GM12878 (cell line): ENCODE measurements around the gene KCNK7. TPM values are rescaled to one million over a fixed set of nuclear protein-coding genes. Genes with fewer than 3 reads are reported as not detected.
A peak's percentile ranks its signal among the peaks of the same experiment; 100 is the strongest.

Experiments
- ATAC-seq: fragments of 200-7000 bp; cut with Tn5 transposase; 3 replicates; pipeline ENCODE4 v1.9.1; 2020; ENCODE audit warnings: mild to moderate bottlenecking, moderate library complexity
- BruUV-seq: library from RNA; stranded (reverse); fragments of 400-500 nt; replicated peaks from 2 replicates; lab custom pipeline; 2021; lab: Mats Ljungman, UMichigan
- CTCF ChIA-PET: fragments of 300-600 bp; sonication (Branson Sonifier 250); formaldehyde crosslinking; extraction: SDS; loops from one replicate; lab custom pipeline; 2021; ENCODE audit warnings: inconsistent platforms; lab: Yijun Ruan, JAX
- POLR2A ChIA-PET: fragments of 350-600 bp; formaldehyde crosslinking; extraction: SDS; loops from one replicate; lab custom pipeline; 2021; ENCODE audit warnings: inconsistent platforms; lab: Charles Lee
- RAD21 ChIA-PET: fragments of 300-600 bp; sonication (Branson Sonifier 250); formaldehyde crosslinking; loops from one replicate; lab custom pipeline; 2023; ENCODE audit warnings: antibody characterized with exemption; ENCODE audit not compliant: unreplicated experiment; lab: Charles Lee
- SMC1A ChIA-PET: fragments of 300-600 bp; sonication (Branson Sonifier 250); formaldehyde crosslinking; loops from one replicate; lab custom pipeline; 2023; ENCODE audit not compliant: unreplicated experiment, uncharacterized antibody; lab: Charles Lee
- DNase-seq: peaks from one replicate; pipeline ENCODE4 v3.0.0-alpha.2; 2011; ENCODE audit warnings: low read depth, low spot score
- FAIRE-seq: peaks from 3 replicates; lab custom pipeline; 2011; peaks lifted over from hg19 to GRCh38; lab: Jason Lieb, UNC
- H2AFZ ChIP-seq: 2 replicates; pipeline ENCODE4 v1.6.0; 2011; ENCODE audit warnings: low read depth, low read length, control low read depth; ENCODE audit not compliant: control insufficient read depth
- H3K27ac ChIP-seq: 2 replicates; pipeline ENCODE4 v1.5.1; 2011; ENCODE audit warnings: control low read depth; ENCODE audit not compliant: control insufficient read depth, insufficient read depth
- H3K27me3 ChIP-seq, 2 experiments: replicated peaks in 1 of 2; 2 replicates each; pipeline versions ENCODE4 v1.6.0 to v1.6.1; 2011; ENCODE audit warnings: low read length in 1 of 2; ENCODE audit not compliant: control insufficient read depth in 2 of 2, insufficient read depth in 2 of 2
- H3K36me3 ChIP-seq, 2 experiments: 2 replicates each; pipeline ENCODE4 v1.5.1; 2011; ENCODE audit warnings: low read length in 1 of 2; ENCODE audit not compliant: control insufficient read depth in 2 of 2, insufficient read depth in 2 of 2
- H3K4me1 ChIP-seq: 2 replicates; pipeline ENCODE4 v1.6.1; 2011; ENCODE audit warnings: mild to moderate bottlenecking, low read length, moderate library complexity, mixed read lengths; ENCODE audit not compliant: control insufficient read depth, insufficient read depth
- H3K4me2 ChIP-seq: 2 replicates; pipeline ENCODE4 v1.6.0; 2011; ENCODE audit warnings: control low read depth; ENCODE audit not compliant: control insufficient read depth, insufficient read depth
- H3K4me3 ChIP-seq: fragments of 200-600 bp; sonication (generic); 2 replicates; pipeline ENCODE4 v1.5.1; 2016
- H3K79me2 ChIP-seq: 2 replicates; pipeline ENCODE4 v1.6.0; 2011; ENCODE audit warnings: low read length; ENCODE audit not compliant: control insufficient read depth, insufficient read depth
- H3K9ac ChIP-seq: 2 replicates; pipeline ENCODE4 v1.8.0; 2011; ENCODE audit warnings: low read length, control low read depth, mixed read lengths; ENCODE audit not compliant: control insufficient read depth, insufficient read depth
- H3K9me3 ChIP-seq: replicated peaks from 3 replicates; pipeline ENCODE4 v1.5.1; 2011; ENCODE audit warnings: mild to moderate bottlenecking, low read length; ENCODE audit not compliant: control insufficient read depth, insufficient read depth
- H4K20me1 ChIP-seq: 2 replicates; pipeline ENCODE4 v1.6.0; 2011; ENCODE audit not compliant: control insufficient read depth, insufficient read depth
- JUNB ChIP-seq: IDR thresholded peaks from 2 replicates; pipeline ENCODE4 v1.6.1; 2016; ENCODE audit warnings: antibody characterized with exemption, mild to moderate bottlenecking
- POLR2A ChIP-seq: IDR thresholded peaks from 2 replicates; pipeline ENCODE4 v1.6.1; 2011; ENCODE audit warnings: low read depth, mild to moderate bottlenecking, low read length
- POU2F2 ChIP-seq: IDR thresholded peaks from 3 replicates; pipeline ENCODE4 v1.6.1; 2011; ENCODE audit warnings: low read depth, mild to moderate bottlenecking, low read length, borderline replicate concordance
- STAT3 ChIP-seq: IDR thresholded peaks from 2 replicates; pipeline ENCODE4 v1.6.1; 2011; ENCODE audit warnings: low read depth, low read length, improper control_type of control experiment
- WGBS: methylation state at CpG from one replicate; pipeline ENCODE4 v1.1.6; 2016; ENCODE audit warnings: low lambda C conversion rate; ENCODE audit not compliant: insufficient replicate concordance, insufficient coverage; ENCODE audit errors: missing lambda C conversion rate; 5-methylcytosine and 5-hydroxymethylcytosine counted together
- in situ Hi-C: fragments of 300-500 bp; cut with MboI; formaldehyde crosslinking; loops from 9 replicates; pipeline ENCODE4 v1.14.3; 2018; ENCODE audit warnings: mixed read lengths
- intact Hi-C: fragments of 100-400 bp; cut with micrococcal nuclease; formaldehyde crosslinking; loops from one replicate; pipeline ENCODE4 v1.14.2; 2022; ENCODE audit not compliant: unreplicated experiment
- polyA plus RNA-seq, 11 experiments: library from polyadenylated mRNA; depleted of rRNA in 4 of 11; unstranded in 6 of 11; stranded (reverse) in 5 of 11; fragments of >200 nt; fragmentation: Nextera tagmentation in 4 of 11; fragmentation: Illumina TruSeq in 1 of 11; extraction: Ambion mirVana in 4 of 11; extraction: Trizol in 1 of 11; gene quantifications; 1 replicate in 1 of 11; 2 replicates in 10 of 11; pipeline versions ENCODE4 v1.2.1 to v1.2.3, GENCODE V29; 2011 to 2016; ENCODE audit warnings: inconsistent platforms in 2 of 11, missing spikeins in 2 of 11, low read depth in 1 of 11
- total RNA-seq, 4 experiments: library from RNA; depleted of rRNA in 3 of 4; stranded (reverse); fragments of >200 nt in 3 of 4; fragmentation: Illumina TruSeq in 1 of 4; extraction: Trizol in 1 of 4; gene quantifications; 2 replicates each; pipeline versions ENCODE4 v1.2.1 to v1.2.3, GENCODE V29; 2013 to 2021

Gene KCNK7
- total and polyA plus RNA-seq, 10 of the 15 experiments (the other 5 are each of a cell fraction or from before 2014, with no cell fraction given), result 0.11 to 0.54 (median 0.23) TPM; not detected in 7

GRCh38 chr11:65625628-65626342, 30.2 kb upstream of the KCNK7 start (continued):
- TF ChIP-seq POU2F2 (no peak), STAT3 (no peak)

DNA sequence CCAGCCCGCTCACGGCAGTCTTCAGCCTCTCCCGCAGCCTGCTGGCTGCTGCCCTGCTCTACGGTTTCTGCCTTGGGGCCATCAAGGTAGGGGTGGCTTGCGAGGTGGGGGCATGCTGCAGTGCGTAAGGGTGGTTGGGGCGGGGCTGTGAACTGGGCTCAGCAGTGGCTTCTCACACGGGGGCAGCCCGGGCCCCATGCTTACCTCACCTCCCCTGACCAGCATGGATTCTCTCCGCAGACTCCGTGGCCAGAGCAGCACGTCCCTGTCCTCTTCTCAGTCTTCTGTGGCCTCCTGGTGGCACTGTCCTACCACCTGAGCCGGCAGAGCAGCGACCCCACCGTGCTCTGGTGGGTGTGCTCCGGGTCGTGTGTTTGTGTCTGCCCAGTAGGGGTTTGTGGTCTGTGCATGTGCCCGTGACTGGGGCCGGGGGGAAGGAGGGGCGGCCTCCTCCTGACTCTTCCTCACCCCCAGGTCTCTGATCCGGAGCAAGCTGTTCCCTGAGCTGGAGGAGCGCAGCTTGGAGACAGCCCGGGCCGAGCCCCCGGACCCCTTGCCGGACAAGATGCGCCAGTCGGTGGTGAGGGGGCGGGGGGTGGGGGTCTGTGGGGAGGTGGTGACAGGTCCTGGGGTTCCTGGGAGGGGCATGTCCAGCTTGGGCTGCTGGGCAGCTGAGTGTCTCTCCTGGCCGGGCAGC, 29.5 kb upstream of the KCNK7 start:
- Histone ChIP-seq H3K9ac (no peak overlapping the region), H3K4me2 (no peak overlapping the region), H3K4me3 (no peak overlapping the region), H3K27me3 (no peaks in the 10 kb centered on the region), H4K20me1 (no peaks in the 10 kb centered on the region), H3K4me1 (no peaks in the 10 kb centered on the region), H3K9me3 (no peaks in the 10 kb centered on the region), H3K27ac (no peak overlapping the region), H3K79me2 (no peaks in the 10 kb centered on the region; the same call in 1 of the 2 replicates), H3K36me3 (peaks cover 24 to 37% of the 10 kb centered on the region in 2 experiments), H2AFZ (no peak overlapping the region)
- in situ Hi-C loops (no loop called here), intact Hi-C loops (loop anchor here (5.0 kb wide), 1 partner anchor 82 kb away; no protein-coding TSS in a partner anchor)
- ChIA-PET SMC1A (interaction anchor here (1.3 to 2.6 kb wide), 6 partner anchors 28 to 208 kb away, joined by 3 to 14 read pairs (median 4); partner anchors contain the start of gene KAT5), CTCF (interaction anchor here (0.7 to 3.1 kb wide), 14 partner anchors 8 to 208 kb away, joined by 3 to 26 read pairs (median 8); partner anchors contain the start of genes KAT5, PCNX3 and SIPA1), POLR2A (interaction anchor here (1.8 kb wide), 1 partner anchor 13 kb away, joined by 7 read pairs; the partner anchor contains the start of gene SIPA1), RAD21 (interaction anchor here (0.6 to 1.9 kb wide), 12 partner anchors 11 to 145 kb away, joined by 3 to 15 read pairs (median 4); partner anchors contain the start of genes KAT5, RELA and SIPA1)
- 86% methylated on average over 22 of the region's 30 CpGs for WGBS
- no TSS peak for BruUV-seq
- DNase-seq, result no peak
- no peak; the same call in 2 of the 3 replicates for ATAC-seq
- TF ChIP-seq JUNB (no peak), POLR2A (0 out of 2 replicates have a peak, but pooled peaks have one; percentile 34)
- TF ChIP-seq, all 136 proteins: peak for 1
- FAIRE-seq, result no peak
